HG02970 (cell line): ENCODE results near the gene RNF187.
A peak's percentile ranks its signal among the peaks of the same experiment; 100 is the strongest.
"Not testable (repeated sequence)": the region's sequence is repeated elsewhere in the genome, so short reads cannot be mapped to it uniquely, and the experiment has no call there.

Experiments used
- ATAC-seq: cut with Tn5 transposase; IDR thresholded peaks from one replicate; pipeline ENCODE4 v1.9.1; 2021; ENCODE audit warnings: mild to moderate bottlenecking, moderate library complexity, moderate number of reproducible peaks; ENCODE audit not compliant: unreplicated experiment, low FRiP score

RNF187 gene

DNA sequence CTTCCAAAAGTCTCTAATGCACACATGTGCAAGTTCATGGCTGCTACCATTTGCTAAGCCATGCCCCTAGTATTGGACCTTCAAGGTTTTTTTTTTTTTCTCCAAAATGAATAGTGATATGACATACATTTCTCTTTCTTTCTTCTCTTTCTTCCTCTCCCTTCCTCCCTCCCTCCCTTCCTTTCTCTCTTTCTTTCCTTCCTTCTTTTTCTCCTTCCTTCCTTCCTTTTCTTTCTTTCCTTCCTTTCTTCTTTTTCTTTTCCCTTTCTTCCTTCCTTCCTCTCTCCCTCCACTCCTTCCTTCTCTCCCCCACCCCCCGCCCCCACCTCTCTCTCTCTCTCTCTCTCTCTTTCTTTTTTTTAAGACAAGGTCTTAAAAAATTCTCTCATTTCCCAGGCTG is 3.4 kb upstream of the RNF187 start:
- no peak for ATAC-seq

DNA sequence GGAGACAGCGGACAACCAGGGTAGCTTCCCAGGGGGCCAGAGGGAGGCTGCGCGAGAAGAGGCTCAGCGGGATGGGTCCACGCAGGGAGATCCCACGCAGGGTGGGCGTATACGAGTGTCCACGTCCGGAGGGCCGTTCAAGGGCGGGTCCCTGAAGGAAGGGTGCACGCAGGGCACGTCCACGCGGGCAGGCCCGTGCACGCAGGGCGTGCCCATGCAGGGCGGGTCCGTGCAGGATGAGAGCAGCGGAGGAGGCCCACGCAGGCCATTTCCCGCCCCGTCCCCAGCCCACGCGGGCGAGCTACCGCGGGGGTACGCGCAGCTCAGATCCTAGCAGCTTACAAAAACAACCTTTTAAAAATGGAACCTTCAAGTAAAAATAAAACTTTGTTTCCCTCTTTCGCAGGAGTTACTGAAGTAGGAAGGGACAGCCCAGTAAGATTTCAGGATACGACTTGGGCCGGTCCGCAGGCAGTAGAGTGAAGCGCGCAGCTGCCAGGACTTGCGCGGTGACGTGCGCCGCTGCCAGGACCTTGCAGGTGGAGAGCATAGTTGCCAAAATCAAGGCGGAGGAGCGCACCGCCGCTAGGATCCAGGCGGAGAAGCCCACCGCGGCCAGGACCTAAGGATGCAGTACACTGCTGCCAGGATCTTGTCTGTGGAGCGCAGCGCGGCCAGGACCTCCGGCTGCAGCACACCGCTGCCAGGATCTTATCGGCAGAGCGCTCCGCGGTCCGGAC is 416 bp upstream of the RNF187 start:
- peak; percentile 65 for ATAC-seq

DNA sequence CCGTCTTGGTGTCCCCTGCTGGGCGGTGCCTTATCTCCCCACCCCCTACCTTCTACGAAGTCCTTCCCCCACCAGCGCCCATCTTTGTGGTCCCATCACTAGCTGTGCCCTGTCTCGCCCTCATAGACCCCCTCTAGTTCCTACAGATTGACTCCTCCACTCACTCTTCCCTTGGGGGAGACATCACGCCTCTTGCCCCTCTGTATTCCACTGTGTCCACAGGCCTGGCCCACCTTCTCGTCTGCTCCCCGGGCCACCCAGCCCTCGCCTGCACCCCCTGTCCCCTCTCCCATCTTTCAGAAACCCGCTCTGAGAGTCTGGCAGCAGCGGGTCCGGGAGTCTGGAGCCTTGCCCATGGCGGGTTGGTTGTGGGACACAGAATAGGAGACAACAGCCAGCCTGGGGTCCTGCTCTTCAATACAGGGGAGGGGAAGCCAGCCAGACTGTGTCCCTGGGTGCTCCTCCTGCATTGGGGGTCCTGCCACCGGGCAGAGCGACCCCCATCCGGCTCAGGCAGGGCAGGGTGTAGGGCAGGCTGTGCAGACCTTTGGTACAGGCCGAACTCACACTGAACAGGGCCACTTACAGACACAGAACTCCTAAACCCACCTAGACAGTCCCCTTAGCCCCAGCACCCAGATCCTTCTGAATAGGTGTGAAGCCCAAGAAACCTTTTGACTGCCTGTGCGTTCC is 1.1 kb downstream of the RNF187 start:
- ATAC-seq: no peak

DNA sequence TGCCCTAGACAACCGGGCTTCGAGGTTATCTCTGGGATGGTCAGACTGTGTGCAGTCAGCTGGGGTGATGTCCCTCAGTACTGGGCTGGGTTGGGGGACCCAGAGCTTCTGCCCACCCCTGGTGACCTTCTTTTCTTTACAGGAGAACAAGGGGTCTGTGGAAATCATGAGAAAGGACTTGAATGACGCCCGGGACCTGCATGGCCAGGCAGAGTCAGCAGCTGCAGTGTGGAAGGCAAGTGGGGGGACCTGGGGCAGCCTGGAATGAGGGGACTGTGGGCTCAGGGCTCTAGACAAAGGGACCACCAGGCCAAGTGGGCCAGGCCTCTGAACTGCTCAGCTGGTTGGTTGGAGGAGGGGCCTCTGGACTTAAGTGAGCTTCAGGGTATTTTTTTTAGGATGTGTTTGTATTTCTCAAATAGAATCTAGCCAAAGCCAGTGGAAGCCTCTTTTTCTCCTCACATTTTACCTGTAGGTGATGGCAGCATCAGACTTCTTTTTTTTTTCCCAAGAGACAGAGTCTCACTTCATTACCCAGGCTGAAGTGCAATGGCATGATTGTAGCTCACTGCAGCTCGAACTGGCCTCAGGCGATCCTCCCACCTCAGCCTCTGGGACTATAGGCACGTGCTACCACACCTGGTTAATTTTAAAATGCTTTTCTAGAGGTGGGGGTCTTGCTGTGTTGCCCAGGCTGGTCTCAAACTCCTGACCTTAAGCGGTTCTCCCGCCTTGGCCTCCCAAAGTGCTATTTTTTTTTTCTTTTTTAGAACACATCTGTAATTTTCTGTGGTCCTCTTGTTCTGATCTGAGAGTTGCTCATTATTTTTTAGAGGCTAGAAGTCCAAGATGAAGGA is 1.9 kb downstream of the RNF187 start:
- ATAC-seq: no peak

DNA sequence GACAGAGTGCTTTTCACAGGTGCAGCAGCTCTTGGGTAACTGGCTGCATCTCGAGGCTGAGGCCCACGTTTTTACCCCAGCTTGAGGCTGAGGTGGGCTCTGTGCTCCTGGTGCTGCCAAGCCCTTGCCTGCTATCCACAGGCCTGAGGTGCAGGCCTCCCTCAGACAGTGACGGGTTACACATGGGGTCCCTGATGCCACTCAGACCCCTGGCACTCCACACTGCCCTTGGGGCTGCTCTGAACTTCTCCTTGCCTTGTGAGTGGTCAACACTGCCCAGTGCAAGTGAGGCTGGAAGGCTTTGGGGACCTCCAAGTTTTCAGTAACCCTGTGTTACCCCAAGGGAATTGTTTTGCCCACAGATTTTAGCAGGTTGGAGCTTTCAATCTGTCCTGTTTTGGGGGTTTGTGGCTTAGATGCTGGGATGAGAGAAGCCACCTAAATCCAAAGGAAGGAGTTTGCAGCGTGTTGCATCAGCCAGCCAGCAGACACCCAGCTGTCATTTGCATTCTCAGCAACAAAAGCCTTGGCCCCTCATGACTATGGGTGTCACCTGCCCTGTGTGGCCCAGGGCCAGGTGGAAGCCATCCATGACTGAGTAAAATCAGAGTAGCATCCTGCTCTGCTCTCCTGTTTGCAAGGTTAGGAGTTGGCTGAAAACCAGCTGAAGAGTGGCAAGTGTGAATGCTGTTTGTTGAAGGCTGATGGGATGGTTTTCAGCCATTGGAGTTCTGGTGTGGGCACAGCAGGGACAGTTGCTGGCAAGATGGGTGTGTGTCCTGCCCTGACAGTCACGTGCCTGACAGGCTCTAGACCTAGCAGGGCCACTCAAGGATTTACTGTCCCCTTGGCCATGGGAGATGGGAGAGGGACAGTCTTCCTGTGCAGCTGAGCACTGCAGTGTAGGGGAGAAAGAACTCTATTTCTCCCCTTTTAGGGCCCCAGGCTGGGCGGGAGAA is 3.2 kb downstream of the RNF187 start:
- no peak for ATAC-seq

DNA sequence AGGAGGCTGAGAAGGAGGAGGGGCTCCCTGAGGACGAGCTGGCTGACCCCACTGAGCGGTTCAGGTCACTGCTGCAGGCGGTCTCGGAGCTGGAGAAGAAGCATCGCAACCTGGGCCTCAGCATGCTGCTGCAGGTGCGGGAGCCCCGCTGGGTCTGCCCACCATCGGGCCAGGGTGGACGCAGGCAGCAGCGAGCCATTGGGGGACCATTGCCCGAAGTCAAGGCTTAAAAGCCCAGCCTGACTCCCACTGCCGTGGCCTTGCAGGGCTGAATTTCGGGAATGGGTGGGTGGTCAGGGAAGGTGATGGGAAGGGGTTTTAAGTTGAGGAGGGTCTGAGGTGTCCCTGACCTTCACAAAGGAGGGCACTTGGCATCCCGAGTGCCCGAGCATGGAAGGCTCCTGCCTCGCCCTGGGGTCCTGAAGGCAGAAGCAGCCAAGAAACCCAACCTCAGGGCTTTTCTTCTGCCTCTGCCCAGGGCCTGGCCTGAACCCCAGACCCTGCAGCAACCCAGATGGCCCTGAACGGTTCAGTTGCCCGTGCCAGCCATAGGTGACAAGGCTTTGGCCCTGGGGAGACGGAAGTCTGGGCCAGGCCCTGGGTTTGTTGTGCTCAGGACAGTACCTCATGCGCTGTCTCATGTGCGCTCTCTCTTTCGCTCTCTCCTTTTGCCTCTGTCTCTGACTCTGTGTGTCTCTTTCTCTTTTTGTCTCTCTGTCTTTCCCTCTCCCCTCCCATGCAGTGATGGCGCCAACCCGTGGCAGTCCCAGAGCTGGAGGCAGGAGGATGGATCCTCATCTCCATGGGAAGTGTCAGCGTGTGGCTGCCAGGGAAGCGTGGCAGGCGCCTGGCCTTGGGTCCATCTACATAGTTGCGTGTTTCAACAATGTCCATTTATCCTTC is 6.2 kb downstream of the RNF187 start:
- ATAC-seq: no peak

DNA sequence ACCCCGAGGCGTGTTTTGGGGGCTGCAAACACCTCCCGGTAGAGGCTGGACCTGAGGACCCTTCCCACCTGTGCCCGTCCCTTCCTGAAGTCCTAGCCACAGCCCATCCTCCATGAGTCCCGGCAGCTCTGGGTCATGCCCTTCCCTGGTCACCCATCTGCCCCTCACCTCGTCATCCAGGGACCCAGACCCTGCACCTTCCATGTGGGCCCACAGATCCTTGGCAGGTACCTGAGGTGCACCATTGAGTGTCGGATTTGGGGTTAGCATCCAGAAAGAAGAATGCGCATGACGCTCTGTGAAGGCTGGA is 6.8 kb downstream of the RNF187 start:
- no peak for ATAC-seq

DNA sequence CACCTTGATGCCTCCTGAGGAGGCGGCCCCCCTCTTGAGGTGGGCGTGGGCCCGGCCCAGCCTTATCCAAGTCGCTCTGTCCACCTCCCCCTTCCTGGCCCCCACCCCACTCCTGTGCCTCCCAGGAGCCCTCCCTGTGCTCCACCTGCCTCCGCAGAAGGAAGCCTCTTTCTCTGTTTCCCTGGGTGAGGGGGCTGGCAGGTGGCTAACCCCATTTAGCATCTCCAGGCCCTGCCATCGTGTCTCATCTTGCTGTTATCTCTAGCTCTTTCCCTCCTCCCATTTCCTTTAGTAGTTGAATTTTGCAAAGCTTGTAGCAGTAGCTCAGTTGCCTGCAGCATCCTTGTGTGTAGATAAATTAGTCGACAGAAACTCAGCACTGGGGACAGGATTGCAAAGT is 7.2 kb downstream of the RNF187 start:
- no peak for ATAC-seq

DNA sequence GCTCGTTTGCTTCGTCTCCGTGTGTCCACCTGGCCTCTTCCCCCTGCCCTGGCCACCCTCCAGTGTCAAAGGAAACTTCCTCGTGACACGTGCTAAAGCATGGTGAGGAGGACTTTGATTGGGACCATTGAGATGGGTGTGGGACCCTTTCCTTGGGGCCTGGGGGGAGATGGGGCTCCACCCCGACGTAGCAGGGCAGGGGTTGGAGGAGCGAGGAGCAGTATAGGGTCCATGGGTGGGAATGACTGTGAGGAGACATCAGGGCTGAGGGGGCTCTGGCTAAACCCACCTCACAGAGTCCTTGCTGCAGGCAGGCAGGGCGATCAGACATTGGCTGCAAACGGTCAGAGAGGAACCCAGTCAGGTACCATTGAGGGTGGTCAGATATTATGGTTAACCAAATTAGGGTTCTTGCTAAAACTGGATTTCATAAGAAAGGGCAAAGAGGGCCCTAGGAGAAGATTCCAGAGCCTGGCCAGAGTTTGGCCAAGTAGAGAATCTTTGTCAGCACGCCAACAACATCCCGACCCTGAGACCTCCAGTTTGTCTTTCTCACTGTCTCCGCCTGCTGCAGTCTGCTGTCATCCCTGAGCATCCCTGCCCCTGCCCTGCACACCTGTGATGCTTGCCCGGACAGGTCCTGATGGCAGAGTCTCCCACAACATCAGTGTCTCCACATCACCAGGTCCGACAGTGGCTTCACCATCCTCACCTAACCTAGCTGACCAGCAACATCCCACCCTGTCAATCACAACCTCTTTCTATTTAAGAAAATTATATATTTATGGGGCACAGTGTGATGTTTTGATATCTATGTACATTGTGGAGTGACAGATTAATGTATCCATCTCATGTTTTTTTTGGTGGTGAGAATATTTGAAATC is 8.0 kb downstream of the RNF187 start:
- ATAC-seq: no peak

DNA sequence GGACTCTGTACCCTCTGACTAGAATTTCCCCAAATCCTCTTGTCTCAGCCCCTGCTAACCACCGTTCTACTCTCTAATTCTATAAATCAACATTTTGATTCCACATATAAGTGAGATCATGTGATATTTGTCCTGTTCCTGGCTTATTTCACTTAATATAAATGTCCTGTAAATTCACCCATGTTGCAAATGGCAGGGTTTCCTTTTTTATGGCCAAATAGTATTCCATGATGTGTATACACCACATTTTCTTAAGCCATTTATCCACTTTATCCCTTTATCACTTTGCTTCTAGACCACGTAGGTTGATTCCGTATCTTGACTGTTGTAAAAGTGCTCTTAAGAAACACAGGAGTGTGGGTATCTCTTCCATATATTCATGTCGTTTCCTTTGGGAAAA is 8.9 kb downstream of the RNF187 start:
- no peak for ATAC-seq

DNA sequence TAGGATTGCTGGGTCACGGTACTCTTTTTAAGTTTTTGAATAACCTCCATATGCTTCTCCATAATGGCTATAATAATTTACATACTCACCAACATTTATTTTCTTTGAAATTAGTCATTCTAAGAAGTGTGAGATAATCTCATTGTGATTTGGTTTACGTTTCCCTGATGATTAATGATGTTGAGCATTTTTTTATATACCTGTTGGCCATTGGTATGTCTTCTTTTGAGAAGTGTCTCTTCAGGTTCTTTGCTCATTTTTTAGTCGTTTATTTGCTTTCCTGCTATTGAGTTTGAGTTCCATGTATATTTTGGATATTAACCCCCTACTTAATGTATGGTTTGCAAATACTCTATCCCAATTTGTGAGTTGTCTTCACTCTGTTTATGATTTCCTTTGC is 9.3 kb downstream of the RNF187 start:
- no peak for ATAC-seq

DNA sequence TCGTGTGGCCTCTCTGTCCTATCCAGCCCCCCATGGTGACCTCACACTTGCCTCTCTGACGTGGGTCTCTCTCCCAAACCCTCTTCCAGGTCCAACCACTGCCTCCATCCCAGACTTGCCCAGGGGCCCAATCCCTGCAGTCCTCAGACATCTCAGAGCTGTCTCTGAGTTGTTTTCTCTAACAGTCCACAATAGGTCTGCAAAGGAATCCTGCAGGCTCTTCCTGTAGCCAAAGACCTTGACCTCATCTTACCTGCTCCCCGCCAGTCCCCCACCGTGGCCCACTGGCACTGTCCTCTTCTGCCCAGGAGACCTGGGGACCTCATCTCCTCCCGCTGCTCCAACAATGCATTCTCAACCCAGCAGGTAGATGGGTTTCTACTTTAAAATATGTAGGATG is 10.0 kb downstream of the RNF187 start:
- no peak for ATAC-seq

DNA sequence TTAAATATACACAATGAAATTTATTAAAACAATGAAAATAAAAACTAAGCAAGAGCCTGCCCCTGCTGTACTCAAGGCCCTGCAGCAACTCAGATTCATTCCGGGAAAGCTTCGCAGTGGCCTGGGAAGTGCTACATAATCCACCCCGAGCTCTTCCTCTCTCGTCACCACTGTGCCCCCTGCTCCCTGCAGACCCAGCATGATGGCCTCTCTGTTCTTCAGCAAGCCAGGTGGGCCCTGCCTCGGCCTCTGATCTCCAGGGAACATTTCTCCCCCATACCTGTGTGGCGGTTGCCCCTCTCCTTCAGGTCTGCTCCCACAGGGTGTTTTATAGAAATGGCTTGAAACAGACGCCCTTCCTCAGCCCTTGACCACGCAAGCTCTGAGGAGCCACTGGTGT is 10.6 kb downstream of the RNF187 start:
- no peak for ATAC-seq

DNA sequence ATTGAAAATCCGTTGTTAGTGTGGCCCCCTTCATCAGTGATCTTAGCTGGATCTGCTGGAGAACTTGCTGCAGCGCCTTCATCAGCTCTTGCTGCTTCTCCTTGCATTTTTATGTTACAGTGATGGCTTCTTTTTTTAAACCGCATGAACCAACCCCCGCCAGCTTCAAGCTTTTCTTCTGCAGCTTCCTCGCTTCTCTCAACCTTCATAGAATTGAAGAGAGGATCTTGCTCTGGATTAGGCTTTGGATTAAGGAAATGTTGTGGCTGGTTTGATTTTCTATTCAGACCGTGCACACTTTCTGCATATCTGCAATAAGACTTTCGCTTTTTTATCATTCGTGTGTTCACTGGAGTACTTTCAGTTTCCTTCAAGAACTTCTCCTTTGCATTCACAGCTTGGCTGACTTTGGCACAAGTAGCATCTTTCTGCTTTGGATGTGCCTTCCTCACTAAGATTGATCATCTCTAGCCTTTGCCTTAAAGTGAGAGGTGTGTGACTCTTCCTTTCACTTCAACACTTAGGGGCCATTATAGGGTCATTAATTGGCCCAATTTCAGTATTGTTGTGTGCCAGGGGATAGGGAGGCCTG is 13.1 kb downstream of the RNF187 start:
- no peak for ATAC-seq

DNA sequence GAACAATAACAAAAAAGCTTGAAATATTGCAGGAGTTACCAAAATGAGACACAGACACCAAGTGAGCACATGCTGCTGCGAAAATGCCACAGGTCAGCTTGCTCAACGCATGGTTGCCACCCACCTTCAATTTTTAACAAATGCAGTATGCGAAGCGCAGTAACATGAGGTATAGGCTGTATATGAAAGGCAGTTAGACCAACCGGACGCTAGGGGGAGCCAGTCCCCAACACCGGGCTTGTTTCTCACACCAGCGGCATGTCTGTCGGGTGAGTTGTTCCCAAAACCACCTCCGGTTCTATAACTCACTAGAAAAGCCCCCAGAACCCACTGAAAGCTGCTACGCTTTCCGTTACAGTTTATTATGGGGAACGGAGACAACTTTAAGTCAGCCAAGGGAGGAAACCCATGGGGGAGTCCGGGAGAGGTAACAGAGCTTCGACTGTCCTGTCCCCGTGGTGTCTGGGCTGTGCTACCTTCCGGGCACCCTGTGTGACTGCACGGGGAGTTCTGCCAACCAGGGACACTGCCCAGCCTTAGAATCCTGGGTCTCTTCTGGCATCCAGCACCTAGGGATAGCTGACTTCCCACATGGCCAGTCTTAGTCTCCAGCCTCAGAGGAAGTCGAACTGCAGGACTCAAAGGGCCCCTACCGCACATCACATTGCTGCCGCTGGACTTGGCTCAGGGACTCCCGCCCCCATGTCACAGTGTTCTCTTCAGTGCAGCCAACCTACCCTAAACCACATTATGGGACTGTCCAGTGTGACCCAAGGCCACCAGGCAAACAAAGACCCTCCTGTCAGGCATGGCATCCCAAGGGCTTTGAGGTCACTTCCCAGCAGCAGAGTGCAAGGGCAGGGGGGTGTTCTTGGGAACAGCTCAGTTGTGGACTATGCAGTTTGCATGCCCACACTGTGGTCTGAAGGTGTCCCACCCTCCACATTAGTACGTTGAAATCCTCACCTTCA is 14.0 kb downstream of the RNF187 start:
- peak; percentile 73 for ATAC-seq

DNA sequence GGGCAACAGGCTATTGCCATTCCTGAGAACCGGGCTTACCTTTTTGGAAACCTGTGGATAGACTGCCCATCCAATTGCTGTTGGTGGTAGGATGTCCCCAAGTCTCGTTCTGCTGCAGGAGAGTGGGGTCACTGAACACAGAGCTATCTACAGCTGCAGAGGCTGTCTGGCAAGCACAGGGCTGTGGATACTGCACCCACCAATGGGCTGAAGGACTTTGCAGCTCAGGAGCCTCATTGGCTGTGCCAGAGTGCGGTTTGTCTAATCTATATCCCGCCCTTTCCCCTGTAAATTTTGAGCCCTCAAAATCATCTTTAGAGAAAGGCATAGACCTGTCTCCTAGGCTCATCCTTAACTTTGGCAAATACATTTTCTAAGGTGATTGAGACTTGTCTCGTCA is 15.3 kb downstream of the RNF187 start:
- ATAC-seq: no peak

DNA sequence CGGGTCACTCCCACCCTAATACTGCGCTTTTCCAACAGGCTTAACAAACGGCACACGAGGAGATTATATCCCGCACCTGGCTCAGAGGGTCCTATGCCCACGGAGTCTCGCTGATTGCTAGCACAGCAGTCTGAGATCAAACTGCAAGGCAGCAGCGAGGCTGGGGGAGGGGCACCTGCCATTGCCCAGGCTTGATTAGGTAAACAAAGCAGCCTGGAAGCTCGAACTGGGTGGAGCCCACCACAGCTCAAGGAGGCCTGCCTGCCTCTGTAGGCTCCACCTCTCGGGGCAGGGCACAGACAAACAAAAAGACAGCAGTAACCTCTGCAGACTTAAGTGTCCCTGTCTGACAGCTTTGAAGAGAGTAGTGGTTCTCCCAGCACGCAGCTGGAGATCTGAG is 18.8 kb downstream of the RNF187 start:
- not testable (repeated sequence) for ATAC-seq
